HG03565 (cell line): Measurements from ENCODE around the gene TSPOAP1.

ENCODE experiments used
- ATAC-seq: cut with Tn5 transposase; IDR thresholded peaks from one replicate; pipeline ENCODE4 v1.9.1; 2021; ENCODE audit warnings: mild to moderate bottlenecking, moderate library complexity; ENCODE audit not compliant: unreplicated experiment

TSPOAP1 gene

DNA sequence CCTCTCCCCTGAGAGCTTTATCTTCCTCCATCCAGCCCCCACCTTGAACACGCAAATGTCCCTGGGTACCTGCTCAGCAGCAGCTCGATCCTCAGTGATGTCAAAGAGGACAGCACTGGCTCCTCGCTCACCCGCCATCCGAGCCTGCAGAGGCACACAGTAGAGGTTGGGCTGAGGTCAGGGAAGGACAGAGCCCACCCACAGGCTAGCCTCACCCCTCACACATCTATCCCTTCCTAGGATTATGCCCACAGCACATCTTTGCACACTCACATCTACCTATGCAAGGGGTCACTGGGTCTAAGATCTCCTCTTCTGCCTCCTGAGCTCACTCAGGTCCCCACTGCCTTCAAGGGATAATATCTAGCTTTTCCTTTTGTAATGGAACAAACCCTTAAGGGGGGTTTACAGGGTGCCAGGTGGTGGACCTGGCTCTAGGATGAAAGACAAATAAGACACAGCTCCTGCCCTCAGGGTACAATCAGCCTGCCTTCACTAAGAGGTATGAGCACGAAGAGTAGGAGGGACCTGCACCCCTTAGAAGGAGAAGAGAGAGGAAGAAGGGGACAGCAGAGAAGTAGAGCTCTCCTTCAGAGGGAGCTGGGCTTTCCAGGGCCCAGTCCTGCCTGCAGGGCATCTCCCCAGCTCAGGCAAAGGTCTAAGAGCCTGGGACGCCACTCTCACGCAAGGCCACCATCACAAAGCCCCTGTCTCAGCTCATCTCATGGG, 35.0 kb upstream of the TSPOAP1 start:
- ATAC-seq = no peak

- no peak for ATAC-seq
Observed at GRCh38 chr17:58362368-58363014, 33.9 kb upstream of the TSPOAP1 start.

DNA sequence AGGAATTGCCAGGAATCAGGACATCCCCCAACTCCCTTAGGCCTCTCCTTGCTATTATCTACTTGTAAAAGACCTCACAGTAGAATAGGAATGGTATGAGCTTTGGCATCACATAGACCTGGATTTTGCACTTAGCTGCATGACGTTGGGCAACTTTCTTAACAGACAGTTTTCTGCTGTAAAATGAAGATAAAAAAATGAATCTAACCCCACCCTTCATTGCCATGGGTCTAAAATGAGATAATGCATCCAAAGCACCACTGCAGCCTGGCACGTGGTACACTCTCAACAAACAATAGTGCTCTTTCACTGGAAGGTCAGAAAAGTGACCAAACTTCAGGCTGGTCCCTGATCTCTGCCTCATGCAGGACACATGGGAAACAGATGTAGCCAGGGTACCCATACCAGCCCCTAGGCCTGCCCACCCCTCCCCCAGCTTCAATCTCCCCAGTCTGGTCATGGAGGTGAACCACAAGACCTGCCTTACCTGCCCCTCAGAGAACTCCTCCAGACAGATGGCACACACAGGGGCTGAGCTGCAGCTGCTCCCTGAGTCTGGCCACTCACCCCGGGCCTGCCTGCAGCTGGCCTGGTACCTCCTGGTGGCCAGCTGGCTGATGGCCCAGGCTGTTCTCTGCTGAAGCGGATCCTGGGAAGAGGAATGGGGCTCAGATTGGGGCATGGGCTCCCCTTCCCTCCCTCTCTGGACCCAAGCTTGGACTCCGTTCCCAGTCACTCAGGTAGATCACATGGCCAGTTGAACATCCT, 31.9 kb upstream of the TSPOAP1 start:
- no peak for ATAC-seq

DNA sequence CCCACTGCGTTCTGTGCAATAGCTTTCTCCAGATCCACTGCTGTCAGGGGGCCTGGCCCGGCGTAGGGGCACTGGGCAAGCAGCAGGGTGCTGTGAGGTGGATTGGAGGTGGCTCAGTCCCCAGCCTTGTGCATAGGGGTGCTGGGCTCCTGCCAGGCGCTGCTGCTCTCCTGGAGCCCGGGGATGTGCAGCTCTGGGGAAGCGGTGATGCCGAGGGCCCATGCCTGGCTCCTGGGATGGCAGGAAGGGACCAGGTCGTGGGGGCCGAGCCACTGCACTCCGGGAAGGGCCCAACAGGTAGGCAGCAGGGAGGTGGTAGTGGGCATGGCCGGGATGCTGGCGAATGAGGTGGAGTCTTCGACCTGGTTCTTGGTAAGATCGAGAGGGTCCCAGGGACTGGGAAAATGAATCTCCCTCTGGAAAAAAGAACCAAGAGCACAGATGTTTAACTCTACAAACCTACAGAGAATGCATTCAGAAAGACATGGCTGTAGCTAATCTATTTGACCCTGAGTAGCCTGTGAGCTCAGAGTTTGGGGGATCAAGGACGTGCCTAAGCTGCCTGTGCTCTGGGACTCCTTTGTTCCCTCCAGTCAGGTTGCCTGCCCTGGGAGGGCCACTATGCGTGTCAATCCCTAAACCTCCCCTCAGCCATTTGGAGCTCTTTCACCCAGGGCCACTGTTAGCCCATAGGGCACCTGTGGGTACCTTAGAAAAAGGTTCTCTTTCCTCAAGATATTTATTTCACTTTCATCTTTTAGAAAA, 30.0 kb upstream of the TSPOAP1 start:
- ATAC-seq = no peak

- no peak for ATAC-seq
Observed at GRCh38 chr17:58357312-58358297, 29.0 kb upstream of the TSPOAP1 start.

- no peak for ATAC-seq
Observed at GRCh38 chr17:58356231-58356630, 27.6 kb upstream of the TSPOAP1 start.

DNA sequence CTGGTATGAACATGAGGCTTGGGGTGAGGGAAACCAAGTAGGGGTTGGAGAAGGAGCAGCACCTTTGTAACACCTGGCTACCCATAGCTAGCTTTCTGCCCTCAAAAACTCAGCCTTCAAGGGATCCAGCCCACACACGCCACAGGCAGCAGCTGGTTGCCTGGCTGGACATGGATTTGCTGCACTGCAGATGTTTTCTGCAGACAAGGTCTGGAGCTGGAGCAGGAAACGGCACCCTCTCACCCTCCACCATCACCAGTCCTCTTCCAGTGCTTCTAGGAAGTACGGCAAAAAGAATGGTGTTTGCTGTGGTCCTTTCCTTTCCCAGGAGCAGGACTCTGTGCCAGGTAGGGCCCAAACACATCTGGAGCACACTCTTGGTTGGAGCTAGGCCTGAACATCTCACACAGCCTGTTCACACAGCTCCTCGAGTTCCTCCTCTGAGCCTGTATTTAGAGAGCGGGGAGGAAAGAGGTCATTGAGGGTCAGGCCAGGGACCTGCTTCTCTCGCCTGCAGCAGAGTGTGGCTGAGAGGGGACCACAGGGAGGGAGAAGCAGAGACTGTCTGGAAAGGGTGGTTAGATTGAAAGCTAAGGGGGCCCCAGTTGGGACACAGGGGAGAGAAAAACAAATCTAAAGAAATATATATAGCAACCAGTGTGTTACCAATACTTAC, 26.1 kb upstream of the TSPOAP1 start:
- ATAC-seq = no peak

DNA sequence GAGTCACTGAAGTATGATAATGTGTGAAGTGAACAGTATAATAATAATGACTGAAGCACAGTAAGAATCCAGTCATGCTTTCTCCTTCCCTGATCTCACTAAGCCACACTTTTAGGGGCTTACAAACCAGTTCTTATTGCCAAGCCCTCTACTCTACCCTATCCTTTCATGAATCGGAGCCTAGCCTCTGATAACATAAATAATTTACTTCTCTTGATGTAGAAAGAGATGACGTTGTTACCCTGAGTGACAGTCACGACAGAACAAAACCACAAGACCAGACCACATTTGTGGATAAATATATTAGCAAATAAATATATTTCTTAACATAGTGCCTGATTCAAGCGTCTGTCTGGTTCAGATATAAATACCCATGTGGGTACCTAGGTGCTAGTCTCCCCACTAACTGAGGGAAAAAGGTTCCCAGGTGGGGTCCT, 24.8 kb upstream of the TSPOAP1 start:
- ATAC-seq = no peak

- ATAC-seq = no peak
Observed at GRCh38 chr17:58352596-58353388, 24.2 kb upstream of the TSPOAP1 start.

- ATAC-seq = peak; percentile 80
Observed at GRCh38 chr17:58351831-58352595, 23.4 kb upstream of the TSPOAP1 start, which contains the start of gene SUPT4H1. TSS of gene SUPT4H1 (minus strand) at chr17:58352201. CDS start at chr17:58352135, 66 bp downstream.

DNA sequence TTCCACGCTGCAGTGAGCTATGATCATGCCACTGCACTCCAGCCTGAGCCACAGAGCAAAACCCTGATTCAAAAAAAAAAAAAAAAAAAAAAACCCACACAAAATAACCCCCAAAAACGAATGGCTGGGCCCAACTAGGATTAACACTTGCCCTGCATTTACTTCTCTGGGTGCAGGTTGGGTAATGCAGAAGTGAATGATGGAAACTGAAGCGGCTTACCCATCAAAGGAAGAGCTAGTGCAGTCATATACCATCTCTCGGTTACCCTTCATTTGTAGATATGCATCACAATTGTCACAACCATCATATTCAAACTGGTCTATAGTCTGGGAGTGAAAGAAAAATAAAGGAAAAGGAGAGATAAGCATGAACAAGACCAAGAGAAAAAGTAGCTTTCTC, 22.6 kb upstream of the TSPOAP1 start:
- no peak for ATAC-seq

- no peak for ATAC-seq
Observed at GRCh38 chr17:58348038-58348437, 19.4 kb upstream of the TSPOAP1 start.

DNA sequence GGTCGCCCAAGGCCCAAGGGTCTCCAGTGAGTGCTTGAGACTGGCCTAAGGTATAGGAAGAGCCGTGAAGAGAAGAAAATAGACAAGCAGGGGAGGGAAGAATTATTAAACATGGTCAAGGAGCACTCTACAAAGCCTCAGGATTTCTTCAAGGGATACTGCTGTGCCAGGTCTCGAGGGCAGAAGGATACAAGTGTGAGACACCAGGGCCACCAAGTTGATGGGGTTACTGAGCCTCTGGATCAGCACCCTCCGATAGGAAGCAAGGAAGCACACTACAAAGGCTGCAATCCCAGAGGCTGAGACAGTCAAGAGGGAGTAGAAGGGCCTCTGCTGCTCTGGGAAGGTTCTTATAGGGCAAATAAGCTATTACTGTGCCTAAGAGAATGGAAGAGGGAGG, 16.9 kb upstream of the TSPOAP1 start:
- ATAC-seq = no peak

DNA sequence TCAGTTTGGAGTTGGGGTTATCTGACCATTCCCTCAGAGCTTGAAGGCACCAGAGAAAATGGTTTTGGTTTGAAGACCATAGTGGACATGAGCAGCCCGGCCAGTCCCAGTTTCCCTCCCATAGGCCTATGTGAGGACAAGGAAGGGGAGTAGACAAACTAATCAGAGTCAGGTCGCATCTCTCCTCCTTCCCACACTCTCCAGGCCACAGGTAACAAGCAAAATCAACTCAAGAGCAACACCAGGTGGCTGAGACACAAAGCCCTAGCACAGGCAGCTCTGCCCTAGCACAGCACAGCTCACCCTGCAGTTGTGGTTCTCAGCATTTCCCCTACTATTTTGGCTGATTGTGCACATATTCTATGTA, 16.2 kb upstream of the TSPOAP1 start:
- peak; percentile 37 for ATAC-seq

- peak; percentile 67 for ATAC-seq
Observed at GRCh38 chr17:58344047-58344790, 15.6 kb upstream of the TSPOAP1 start.

- ATAC-seq = no peak
Observed at GRCh38 chr17:58343131-58343530, 14.5 kb upstream of the TSPOAP1 start.

- no peak for ATAC-seq
Observed at GRCh38 chr17:58341861-58342475, 13.4 kb upstream of the TSPOAP1 start.
